ENCODE data around the gene DPP6. TPM values are rescaled to one million over a fixed set of nuclear protein-coding genes. Genes with fewer than 3 reads are reported as not detected.

The DPP6 gene
- polyA plus RNA-seq, 1 of the 3 experiments (the other 2 are of a cell fraction) = not detected

GRCh38 chr7:154795014-154795413 is 742.8 kb downstream of the DPP6 start:
- Histone ChIP-seq H3F3A (replicated peaks; ENCODE audit: insufficient read depth) (no peaks in the 10 kb centered on the region), H3K36me3 (replicated peaks in 1 of 2; ENCODE audit: control insufficient read depth in 1 of 2, insufficient read depth in 2 of 2, low read length in 1 of 2) (no peaks in the 10 kb centered on the region), H3K9ac (no peak overlapping the region), H3K4me1 (ENCODE audit: control insufficient read depth in 1 of 2, insufficient read depth in 2 of 2, low read depth in 1 of 2, low read length in 1 of 2) (peaks cover 0 to 6% of the 10 kb centered on the region in 2 experiments; a peak in 1 of 4 replicates), H3K27me3 (ENCODE audit: insufficient read depth) (no peaks in the 10 kb centered on the region), H3K9me3 (no peaks in the 10 kb centered on the region; the same call in 1 of the 2 replicates), H3K27ac (ENCODE audit: low read depth in 2 of 2, low read length in 1 of 2) (no peak overlapping the region), H2AFZ (ENCODE audit: low read depth) (no peak overlapping the region), H4K20me1 (ENCODE audit: insufficient read depth) (no peaks in the 10 kb centered on the region), H3K4me2 (no peak overlapping the region), H3K79me2 (ENCODE audit: insufficient read depth) (no peaks in the 10 kb centered on the region), H3K4me3 (ENCODE audit: low read depth in 2 of 2, low read length in 1 of 2) (no peak overlapping the region), H3K9me2 (no peaks in the 10 kb centered on the region)
- ChIA-PET CTCF (interaction anchor here (0.6 to 2.6 kb wide), 7 partner anchors 9 to 154 kb away, joined by 3 to 12 read pairs (median 3); no protein-coding TSS in a partner anchor), POLR2A (no interaction called here)
- no peak for DNase-seq
- WGBS (ENCODE audit: low lambda C conversion rate) = 27% methylated on average over 4 of the region's 4 CpGs
- TF ChIP-seq SIN3A (IDR thresholded peaks at IDR 0.05; ENCODE audit: borderline replicate concordance, low read depth, low read length) (no peak), FOSL2 (IDR thresholded peaks at IDR 0.05; ENCODE audit: borderline replicate concordance, low read depth) (no peak), RAD21 (IDR thresholded peaks at IDR 0.05; ENCODE audit: low read length) (peak; percentile 21; the same call in 1 of the 2 replicates)

GRCh38 chr7:154795437-154795836 is 743.2 kb downstream of the DPP6 start:
- no peaks in the 10 kb centered on the region for H3K79me2 ChIP-seq (ENCODE audit: insufficient read depth)
- no peak overlapping the region for H3K4me3 ChIP-seq (ENCODE audit: low read depth in 2 of 2, low read length in 1 of 2)
- ChIA-PET POLR2A (no interaction called here), CTCF (interaction anchor here (0.7 to 2.6 kb wide), 7 partner anchors 9 to 155 kb away, joined by 3 to 12 read pairs (median 4); no protein-coding TSS in a partner anchor)
- no peak overlapping the region for H3K9ac ChIP-seq
- no peaks in the 10 kb centered on the region for H3K27me3 ChIP-seq (ENCODE audit: insufficient read depth)
- no peak overlapping the region for H2AFZ ChIP-seq (ENCODE audit: low read depth)
- no peak overlapping the region for H3K4me2 ChIP-seq
- peaks cover 0 to 6% of the 10 kb centered on the region in 2 experiments; a peak in 1 of 4 replicates for H3K4me1 ChIP-seq (ENCODE audit: control insufficient read depth in 1 of 2, insufficient read depth in 2 of 2, low read depth in 1 of 2, low read length in 1 of 2)
- no peaks in the 10 kb centered on the region for H4K20me1 ChIP-seq (ENCODE audit: insufficient read depth)
- 44% methylated on average over 13 of the region's 13 CpGs for WGBS (ENCODE audit: low lambda C conversion rate)
- no peaks in the 10 kb centered on the region for H3F3A ChIP-seq (replicated peaks; ENCODE audit: insufficient read depth)
- TF ChIP-seq EP300 (IDR thresholded peaks at IDR 0.05; ENCODE audit: borderline replicate concordance in 1 of 2, low read depth in 1 of 2, low read length in 1 of 2) = no peak
- no peak for TF ChIP-seq FOSL2 (IDR thresholded peaks at IDR 0.05; ENCODE audit: borderline replicate concordance, low read depth)
- no peak for TF ChIP-seq POLR2AphosphoS5 (IDR thresholded peaks at IDR 0.05; ENCODE audit: low read depth, low read length)
- no peak for TF ChIP-seq IRF3 (IDR thresholded peaks at IDR 0.05; ENCODE audit: low read depth, low read length)
- no peaks in the 10 kb centered on the region for H3K9me2 ChIP-seq
- H3K9me3 ChIP-seq = no peaks in the 10 kb centered on the region; the same call in 1 of the 2 replicates
- H3K36me3 ChIP-seq (replicated peaks in 1 of 2; ENCODE audit: control insufficient read depth in 1 of 2, insufficient read depth in 2 of 2, low read length in 1 of 2) = no peaks in the 10 kb centered on the region
- H3K27ac ChIP-seq (ENCODE audit: low read depth in 2 of 2, low read length in 1 of 2) = no peak overlapping the region
- no peak for DNase-seq

- Histone ChIP-seq H4K20me1 (ENCODE audit: insufficient read depth) (no peaks in the 10 kb centered on the region), H3K36me3 (replicated peaks in 1 of 2; ENCODE audit: control insufficient read depth in 1 of 2, insufficient read depth in 2 of 2, low read length in 1 of 2) (no peaks in the 10 kb centered on the region), H3F3A (replicated peaks; ENCODE audit: insufficient read depth) (no peaks in the 10 kb centered on the region), H3K27me3 (ENCODE audit: insufficient read depth) (no peaks in the 10 kb centered on the region), H3K9me3 (no peaks in the 10 kb centered on the region), H3K4me3 (ENCODE audit: low read depth in 2 of 2, low read length in 1 of 2) (no peak overlapping the region), H3K27ac (ENCODE audit: low read depth in 2 of 2, low read length in 1 of 2) (no peak overlapping the region), H3K9ac (no peak overlapping the region), H3K4me2 (no peak overlapping the region), H3K9me2 (no peaks in the 10 kb centered on the region), H3K79me2 (ENCODE audit: insufficient read depth) (no peaks in the 10 kb centered on the region), H3K4me1 (ENCODE audit: control insufficient read depth in 1 of 2, insufficient read depth in 2 of 2, low read depth in 1 of 2, low read length in 1 of 2) (no peaks in the 10 kb centered on the region), H2AFZ (ENCODE audit: low read depth) (no peak overlapping the region)
- 17% methylated on average over 3 of the region's 3 CpGs for WGBS (ENCODE audit: low lambda C conversion rate)
- no peak for DNase-seq
- CTCF ChIA-PET = interaction anchor here (0.6 to 1.8 kb wide), 6 partner anchors 8 to 237 kb away, joined by 3 to 6 read pairs (median 4); no protein-coding TSS in a partner anchor
- POLR2A ChIA-PET = no interaction called here
- TF ChIP-seq USF2 (IDR thresholded peaks at IDR 0.05; ENCODE audit: borderline replicate concordance, low read depth, low read length) (no peak), MEF2A (IDR thresholded peaks at IDR 0.05; ENCODE audit: borderline replicate concordance, low read depth) (no peak), FOXM1 (IDR thresholded peaks at IDR 0.05; ENCODE audit: low read depth) (no peak), TCF12 (IDR thresholded peaks at IDR 0.05) (no peak), TAF1 (IDR thresholded peaks at IDR 0.05; ENCODE audit: borderline replicate concordance, low read depth, low read length) (no peak), MAX (IDR thresholded peaks at IDR 0.05; ENCODE audit: low read depth) (no peak), YY1 (IDR thresholded peaks at IDR 0.05; ENCODE audit: low read depth) (no peak), EZH2phosphoT487 (IDR thresholded peaks at IDR 0.05; ENCODE audit: borderline replicate concordance, low read depth) (no peak), CTCF (IDR thresholded peaks at IDR 0.05) (no peak), CHD2 (IDR thresholded peaks at IDR 0.05; ENCODE audit: low read length, partially characterized antibody) (no peak), SIN3A (IDR thresholded peaks at IDR 0.05; ENCODE audit: borderline replicate concordance, low read depth, low read length) (no peak)
Observed at GRCh38 chr7:154804449-154804848, 752.3 kb downstream of the DPP6 start.
